NB4 (cell line): ENCODE measurements around the gene PRSS50.

Experiments used
- CTCF ChIP-seq: IDR thresholded peaks from one replicate; pipeline ENCODE4 v1.5.1; 2012; ENCODE audit warnings: low read depth, low read length
- MAX ChIP-seq: IDR thresholded peaks from 2 replicates; pipeline ENCODE4 v1.6.1; 2011; ENCODE audit warnings: low read depth, low read length
- MYC ChIP-seq: IDR thresholded peaks from 2 replicates; pipeline ENCODE4 v1.6.1; 2011; ENCODE audit warnings: low read depth, low read length
- POLR2A ChIP-seq: IDR thresholded peaks from 2 replicates; pipeline ENCODE4 v1.6.1; 2011; ENCODE audit warnings: mild to moderate bottlenecking; ENCODE audit not compliant: insufficient read length; ENCODE audit errors: extremely low read depth

DNA sequence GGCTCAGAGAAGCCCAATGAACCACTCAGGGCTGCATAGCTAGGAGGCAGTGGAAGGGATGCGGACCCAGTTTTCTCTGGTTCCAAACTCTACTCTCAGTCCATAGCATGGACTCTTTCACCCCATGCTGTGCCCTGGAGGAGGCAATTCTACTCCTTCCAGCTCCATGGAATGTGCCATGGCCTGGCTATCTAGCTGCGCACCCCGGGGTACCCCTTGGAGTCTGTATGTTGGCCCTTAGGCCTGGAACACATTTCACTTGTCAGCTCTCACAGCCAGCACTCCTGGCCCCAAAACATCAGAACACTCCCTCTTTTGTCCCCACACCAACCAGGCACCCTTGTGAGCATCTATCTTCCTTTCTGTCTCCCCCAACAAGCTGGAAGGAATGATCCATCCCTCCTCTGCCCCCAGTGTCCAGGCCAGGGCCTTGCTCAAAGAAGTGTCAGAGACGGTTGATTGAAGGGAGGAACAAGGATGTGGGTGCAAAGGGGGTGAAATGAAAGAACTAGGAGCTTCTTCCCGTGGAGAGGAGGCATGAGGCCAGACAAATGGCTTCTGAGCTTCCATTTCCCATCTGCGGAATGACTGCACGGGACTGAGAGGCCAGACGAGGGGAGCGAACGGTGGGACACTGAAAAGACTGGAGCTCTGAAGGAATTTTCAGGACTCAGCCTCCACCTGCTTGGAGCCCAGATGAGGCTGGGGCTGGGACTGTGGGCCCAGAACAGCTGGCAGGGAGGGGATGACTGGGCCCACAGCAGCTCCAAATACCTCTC lies 2.8 kb downstream of the PRSS50 start:
- no peak for TF ChIP-seq CTCF
- TF ChIP-seq POLR2A: no peak
- TF ChIP-seq MYC: no peak
- no peak for TF ChIP-seq MAX
